T-helper 17 cell (primary cell): Measurements from ENCODE around the gene PLBD2. TPM values are rescaled to one million over a fixed set of nuclear protein-coding genes. Genes with fewer than 3 reads are reported as not detected.
"Not testable (repeated sequence)": the region's sequence is repeated elsewhere in the genome, so short reads cannot be mapped to it uniquely, and the experiment has no call there.

ENCODE experiments used
- ATAC-seq: fragments of 150-1000 bp; cut with Tn5 transposase; 2 replicates; pipeline ENCODE4 v1.10.0; 2021; ENCODE audit warnings: mild to moderate bottlenecking, moderate library complexity
- DNase-seq, 3 donors: peaks; one replicate each; pipeline versions ENCODE4 v3.0.0 to v3.0.0-alpha.2; 2020 to 2021
- H3K9me3 ChIP-seq: one replicate; pipeline ENCODE4 v1.7.0; 2013; ENCODE audit warnings: low read length, mild to moderate bottlenecking; ENCODE audit not compliant: control insufficient read depth, poor library complexity, severe bottlenecking
- H3K27ac Mint-ChIP-seq: one replicate; pipeline ENCODE4 v1.8.0; 2022; ENCODE audit warnings: mild to moderate bottlenecking, moderate library complexity, mixed read lengths
- H3K27me3 Mint-ChIP-seq: one replicate; pipeline ENCODE4 v1.8.0; 2022; ENCODE audit warnings: mixed read lengths
- H3K36me3 Mint-ChIP-seq: one replicate; pipeline ENCODE4 v1.8.0; 2022; ENCODE audit warnings: low read depth, mixed read lengths
- H3K4me1 Mint-ChIP-seq: one replicate; pipeline ENCODE4 v1.8.0; 2022; ENCODE audit warnings: mild to moderate bottlenecking, mixed read lengths
- H3K4me3 Mint-ChIP-seq: one replicate; pipeline ENCODE4 v1.8.0; 2022; ENCODE audit warnings: mild to moderate bottlenecking, moderate library complexity, mixed read lengths
- total RNA-seq, 4 donors: library from RNA in 2 of 4; stranded (reverse) in 2 of 4; gene quantifications; one replicate each; pipeline ENCODE4 v1.2.3 and lab custom pipeline; 2022 to 2026

The PLBD2 gene
- total RNA-seq, 2 donors from 2014 or later: 14.0 to 19.0 TPM

- H3K27ac Mint-ChIP-seq: no peak overlapping the region
- H3K36me3 Mint-ChIP-seq: no peaks in the 10 kb centered on the region
- peaks cover 11% of the 10 kb centered on the region for H3K27me3 Mint-ChIP-seq
- H3K4me3 Mint-ChIP-seq: no peak overlapping the region
- H3K9me3 ChIP-seq: no peaks in the 10 kb centered on the region
- H3K4me1 Mint-ChIP-seq: no peaks in the 10 kb centered on the region
- ATAC-seq (no peak), DNase-seq (no peak)
Observed at GRCh38 chr12:113347107-113347506, 11.3 kb upstream of the PLBD2 start.

GRCh38 chr12:113347892-113348291 lies 10.5 kb upstream of the PLBD2 start:
- Mint-ChIP-seq H3K36me3 (no peaks in the 10 kb centered on the region), H3K4me1 (peaks cover 3% of the 10 kb centered on the region), H3K27me3 (peaks cover 15% of the 10 kb centered on the region), H3K4me3 (no peak overlapping the region), H3K27ac (no peak overlapping the region)
- ATAC-seq (no peak), DNase-seq (no peak)
- no peaks in the 10 kb centered on the region for H3K9me3 ChIP-seq

DNA sequence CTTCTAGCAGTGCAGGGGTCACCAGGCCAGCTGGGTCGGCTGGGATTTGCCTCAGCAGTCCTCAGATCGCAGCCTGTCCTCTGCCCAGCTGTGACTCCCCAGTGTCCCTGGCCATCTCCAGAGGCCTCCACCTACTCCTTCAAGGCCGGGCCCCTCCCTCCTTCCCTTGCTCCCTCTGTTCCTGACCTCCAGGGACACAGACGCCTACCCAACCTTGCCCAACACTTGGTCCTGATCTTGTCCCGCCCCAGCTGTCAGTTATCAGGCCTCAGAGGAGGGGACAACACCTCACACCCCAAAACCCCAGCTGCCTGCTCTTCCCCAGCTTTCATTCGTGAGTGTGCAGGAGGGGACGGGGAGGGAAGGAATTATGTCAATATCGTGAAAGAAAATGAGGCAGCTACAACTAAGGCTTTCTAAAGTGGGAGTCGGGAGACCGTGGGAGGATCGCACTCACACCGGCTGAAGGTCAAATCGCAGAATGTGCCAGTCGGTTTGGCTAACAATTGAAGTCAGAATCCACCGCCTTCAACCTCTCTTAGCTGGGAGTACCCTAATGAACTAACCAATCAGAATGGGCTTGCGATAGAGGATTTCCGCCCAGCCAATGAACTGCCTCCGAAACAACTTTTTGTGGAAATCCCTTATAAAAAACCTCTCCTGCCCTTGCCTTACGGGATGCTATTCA lies 9.4 kb upstream of the PLBD2 start:
- peaks cover 15% of the 10 kb centered on the region for H3K27me3 Mint-ChIP-seq
- DNase-seq (no peak), ATAC-seq (no peak)
- no peak overlapping the region for H3K4me3 Mint-ChIP-seq
- H3K4me1 Mint-ChIP-seq: peaks cover 3% of the 10 kb centered on the region
- H3K27ac Mint-ChIP-seq: no peak overlapping the region
- H3K9me3 ChIP-seq: no peaks in the 10 kb centered on the region
- no peaks in the 10 kb centered on the region for H3K36me3 Mint-ChIP-seq

DNA sequence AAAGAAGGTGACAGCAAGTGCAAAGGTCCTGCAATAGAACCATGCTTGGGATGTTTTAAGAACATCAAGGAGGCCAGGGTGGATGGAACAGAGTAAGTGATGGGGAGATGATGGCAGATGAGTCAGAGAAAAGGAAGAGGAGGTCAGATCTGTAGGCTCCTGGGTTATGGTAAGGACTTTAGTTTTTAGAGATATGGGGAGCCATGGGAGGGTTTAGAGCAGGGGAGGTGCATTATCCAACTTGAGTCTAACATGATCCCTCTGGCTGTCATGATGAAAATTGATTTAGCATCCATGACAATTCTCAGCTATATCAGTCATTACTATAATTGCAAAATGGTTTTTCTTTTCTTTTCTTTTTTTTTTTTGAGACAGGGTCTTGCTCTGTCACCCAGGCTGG lies 7.3 kb upstream of the PLBD2 start:
- Mint-ChIP-seq H3K27ac (no peak overlapping the region), H3K36me3 (no peaks in the 10 kb centered on the region), H3K4me3 (no peak overlapping the region), H3K27me3 (peaks cover 15% of the 10 kb centered on the region), H3K4me1 (peaks cover 3% of the 10 kb centered on the region)
- no peaks in the 10 kb centered on the region for H3K9me3 ChIP-seq
- ATAC-seq: no peak
- DNase-seq: no peak

DNA sequence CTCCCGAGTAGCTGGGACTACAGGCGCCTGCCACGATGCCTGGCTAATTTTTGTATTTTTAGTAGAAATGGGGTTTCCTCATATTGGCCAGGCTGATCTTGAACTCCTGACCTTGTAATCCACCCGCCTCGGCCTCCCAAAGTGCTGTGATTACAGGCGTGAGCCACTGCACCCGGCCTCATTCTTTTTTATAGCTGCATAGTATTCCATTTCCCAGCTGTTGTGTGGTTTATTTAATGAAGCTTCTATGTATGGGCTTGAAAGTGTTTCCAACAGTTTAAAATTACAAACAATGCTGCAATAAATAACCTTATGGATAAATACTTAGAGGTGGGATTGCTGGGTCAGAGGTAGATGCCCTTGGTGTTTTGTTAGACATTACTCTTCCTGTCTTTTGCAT lies 4.2 kb upstream of the PLBD2 start:
- H3K4me1 Mint-ChIP-seq, H3K9me3 ChIP-seq, DNase-seq, H3K27me3 Mint-ChIP-seq, H3K4me3 Mint-ChIP-seq, H3K27ac Mint-ChIP-seq, H3K36me3 Mint-ChIP-seq, ATAC-seq: not testable (repeated sequence)

DNA sequence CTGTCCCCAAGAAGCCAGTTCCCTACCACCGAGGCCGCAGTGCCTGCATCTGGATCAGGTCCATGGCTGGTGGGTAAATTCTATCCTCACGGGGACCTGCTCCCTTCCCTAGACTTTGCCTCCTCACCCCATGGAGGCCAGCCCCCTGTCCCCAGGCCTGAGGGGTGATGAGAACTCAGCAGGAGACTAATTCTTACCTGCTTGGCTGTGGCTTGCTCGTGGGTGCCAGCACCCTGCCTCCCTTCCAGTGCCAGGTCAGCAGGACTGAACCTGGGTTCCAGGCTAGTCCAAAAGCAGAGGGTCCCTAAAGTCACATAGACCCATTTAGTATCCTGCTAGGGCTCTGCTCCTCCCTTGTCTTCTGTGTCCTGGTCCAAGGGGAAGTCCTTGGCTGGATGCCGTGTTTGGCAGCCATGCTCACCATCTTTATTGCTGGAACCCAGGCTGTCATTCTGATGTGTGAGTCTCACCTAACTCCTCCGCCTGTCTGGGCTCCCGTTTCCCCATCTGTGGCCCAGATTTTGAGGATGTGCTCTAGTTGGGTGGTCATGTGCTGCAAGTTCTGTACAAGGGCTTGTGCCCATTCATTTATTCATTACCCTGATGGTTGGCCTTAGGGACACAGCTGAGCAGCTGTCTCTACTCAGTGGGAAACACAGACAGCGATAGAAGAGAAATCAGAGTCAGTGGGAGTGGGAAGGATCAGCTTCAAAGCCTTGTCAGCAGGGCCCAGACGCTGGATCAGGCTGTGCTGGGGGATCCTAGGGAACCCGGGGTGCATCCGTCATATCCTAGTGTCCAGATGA lies 949 bp downstream of the PLBD2 start:
- peak overlapping the region; percentile 86 for H3K27ac Mint-ChIP-seq
- ATAC-seq (no peak), DNase-seq (no peak)
- no peaks in the 10 kb centered on the region for H3K9me3 ChIP-seq
- H3K4me1 Mint-ChIP-seq: peaks cover 17% of the 10 kb centered on the region
- no peaks in the 10 kb centered on the region for H3K27me3 Mint-ChIP-seq
- peak overlapping the region; percentile 90 for H3K4me3 Mint-ChIP-seq
- H3K36me3 Mint-ChIP-seq: no peaks in the 10 kb centered on the region

DNA sequence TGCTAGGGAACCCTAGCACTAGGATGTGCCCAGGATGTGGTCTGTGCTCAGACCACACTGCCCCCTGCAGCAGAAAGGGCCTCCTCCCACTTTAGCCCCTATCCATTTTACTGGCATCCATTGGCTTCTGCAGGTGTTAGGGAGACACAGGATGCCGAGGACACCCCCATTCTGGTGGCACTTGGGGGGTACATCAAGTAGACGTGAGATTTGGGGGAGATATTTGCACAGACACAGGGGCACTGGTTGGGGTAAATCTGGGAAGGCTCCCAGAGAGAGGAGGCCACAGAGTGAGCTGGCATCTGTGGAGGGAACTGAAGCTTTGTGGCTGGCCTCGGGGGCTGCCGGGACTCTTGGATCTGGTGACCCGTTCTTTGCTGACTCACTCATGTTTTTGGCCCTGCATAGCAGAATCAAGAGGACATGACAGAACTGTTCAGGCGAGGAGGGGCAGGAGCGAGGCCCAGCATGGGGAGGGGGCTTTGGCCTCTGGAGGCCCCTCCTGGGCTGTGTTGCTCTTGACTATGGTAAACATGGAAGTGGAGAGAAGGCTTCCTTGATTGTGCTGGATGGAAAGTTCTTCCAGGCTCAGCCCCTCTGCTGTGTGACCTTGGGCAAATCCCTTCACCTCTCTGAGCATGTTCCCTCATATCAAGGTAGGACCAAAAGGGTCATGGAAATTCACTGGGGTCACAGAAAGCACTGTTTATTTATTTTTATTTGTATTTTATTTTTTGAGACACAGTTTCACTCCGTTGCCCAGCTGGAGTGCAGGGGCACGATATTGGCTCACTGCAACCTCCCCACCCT lies 1.8 kb downstream of the PLBD2 start:
- Mint-ChIP-seq H3K4me1 (peaks cover 21% of the 10 kb centered on the region), H3K27ac (peak overlapping the region; percentile 86), H3K4me3 (peak overlapping the region; percentile 90), H3K27me3 (no peaks in the 10 kb centered on the region), H3K36me3 (no peaks in the 10 kb centered on the region)
- no peaks in the 10 kb centered on the region for H3K9me3 ChIP-seq
- no peak for DNase-seq
- no peak for ATAC-seq

DNA sequence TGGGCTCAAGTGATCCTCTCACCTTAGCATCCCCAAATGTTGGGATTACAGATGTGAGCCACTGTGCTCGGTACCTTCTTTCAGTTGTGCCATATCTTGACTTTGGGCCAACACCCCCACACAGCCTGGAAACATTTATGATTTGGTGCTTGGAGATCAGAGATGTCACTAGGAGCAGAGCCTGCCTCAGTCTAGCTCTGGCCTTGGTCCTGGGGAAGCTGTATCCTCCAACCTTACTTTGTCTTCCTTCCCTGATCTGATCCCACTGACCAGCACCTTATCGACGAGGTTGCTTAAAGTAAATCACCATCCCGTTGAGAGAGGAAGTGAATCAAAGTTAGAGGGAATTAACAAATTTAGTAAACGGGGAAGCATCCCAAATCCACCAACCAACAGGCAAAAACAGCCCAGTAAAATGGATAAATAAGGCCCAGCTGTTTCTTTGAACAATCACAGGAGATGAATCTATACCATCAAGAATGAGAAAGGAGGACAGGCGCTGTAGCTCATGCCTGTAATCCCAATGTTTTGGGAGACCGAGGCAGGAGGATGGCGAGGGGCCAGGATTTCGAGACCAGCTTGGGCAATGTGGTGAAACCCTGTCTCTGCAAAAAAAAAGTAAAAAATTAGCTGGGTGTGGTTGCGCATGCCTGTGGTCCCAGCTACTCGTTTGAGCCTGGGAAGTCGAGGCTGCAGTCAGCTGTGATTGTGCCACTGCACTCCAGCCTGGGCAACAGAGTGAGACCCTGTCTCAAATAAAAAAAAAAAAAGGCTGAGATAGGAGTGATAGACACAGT lies 3.4 kb downstream of the PLBD2 start:
- H3K9me3 ChIP-seq: no peaks in the 10 kb centered on the region
- ATAC-seq (no peak), DNase-seq (no peak)
- Mint-ChIP-seq H3K27ac (no peak overlapping the region), H3K4me1 (peaks cover 26% of the 10 kb centered on the region), H3K27me3 (no peaks in the 10 kb centered on the region), H3K36me3 (no peaks in the 10 kb centered on the region), H3K4me3 (no peak overlapping the region)

- Mint-ChIP-seq H3K4me1 (peaks cover 21% of the 10 kb centered on the region), H3K27me3 (no peaks in the 10 kb centered on the region), H3K36me3 (peaks cover 3% of the 10 kb centered on the region), H3K4me3 (no peak overlapping the region), H3K27ac (no peak overlapping the region)
- DNase-seq (no peak), ATAC-seq (no peak)
- no peaks in the 10 kb centered on the region for H3K9me3 ChIP-seq
Observed at GRCh38 chr12:113364698-113365097, 6.3 kb downstream of the PLBD2 start.

GRCh38 chr12:113365639-113366395 lies 7.4 kb downstream of the PLBD2 start:
- no peaks in the 10 kb centered on the region for H3K9me3 ChIP-seq
- H3K27ac Mint-ChIP-seq: peak overlapping the region; percentile 46
- H3K4me1 Mint-ChIP-seq: peaks cover 15% of the 10 kb centered on the region
- no peak for DNase-seq
- no peak for ATAC-seq
- peaks cover 3% of the 10 kb centered on the region for H3K36me3 Mint-ChIP-seq
- no peaks in the 10 kb centered on the region for H3K27me3 Mint-ChIP-seq
- no peak overlapping the region for H3K4me3 Mint-ChIP-seq

- no peak overlapping the region for H3K27ac Mint-ChIP-seq
- DNase-seq: no peak
- ATAC-seq: no peak
- H3K9me3 ChIP-seq: no peaks in the 10 kb centered on the region
- H3K4me1 Mint-ChIP-seq: peaks cover 15% of the 10 kb centered on the region
- no peaks in the 10 kb centered on the region for H3K27me3 Mint-ChIP-seq
- H3K4me3 Mint-ChIP-seq: no peak overlapping the region
- peaks cover 3% of the 10 kb centered on the region for H3K36me3 Mint-ChIP-seq
Observed at GRCh38 chr12:113366827-113367226, 8.4 kb downstream of the PLBD2 start.

DNA sequence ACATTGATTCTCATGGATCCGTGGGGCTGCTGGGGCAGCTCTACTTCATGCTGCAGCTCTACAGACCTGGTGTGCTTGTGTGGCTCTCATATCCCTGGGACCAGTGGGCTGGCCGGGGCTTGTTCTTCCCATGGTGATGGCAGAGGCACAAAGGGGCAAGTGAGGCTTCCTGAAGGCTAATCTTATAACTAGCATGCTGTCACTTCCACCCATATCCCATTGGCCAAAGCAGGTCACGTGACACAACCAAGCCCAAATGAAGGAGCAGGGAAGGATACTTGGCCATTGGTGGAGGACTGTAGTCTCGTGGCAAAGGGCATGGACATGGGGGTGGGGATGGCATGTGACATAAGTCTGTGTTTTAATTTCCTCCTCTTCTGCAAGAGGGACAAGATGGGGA lies 9.9 kb downstream of the PLBD2 start:
- Mint-ChIP-seq H3K27me3 (no peaks in the 10 kb centered on the region), H3K4me1 (peaks cover 18% of the 10 kb centered on the region), H3K27ac (no peak overlapping the region), H3K4me3 (no peak overlapping the region), H3K36me3 (peaks cover 7% of the 10 kb centered on the region)
- H3K9me3 ChIP-seq: no peaks in the 10 kb centered on the region
- no peak for ATAC-seq
- DNase-seq: no peak
